Kidney (tissue), 14 donors: ENCODE data around the gene ULBP2. TPM values are rescaled to one million over a fixed set of nuclear protein-coding genes. Genes with fewer than 3 reads are reported as not detected.

Experiments
- DNase-seq, 5 donors: peaks; one replicate each; pipeline ENCODE4 v3.0.0-alpha.2; 2013 to 2020
- FAIRE-seq: peaks from 2 replicates; lab custom pipeline; 2012; peaks lifted over from hg19 to GRCh38; lab: Jason Lieb, UNC
- H3K27ac ChIP-seq, 2 donors: one replicate each; pipeline ENCODE4 v1.7.0; 2013; ENCODE audit warnings: low read depth in 2 of 2, low read length in 2 of 2, inconsistent platforms in 1 of 2
- H3K27me3 ChIP-seq: one replicate; pipeline ENCODE4 v1.7.1; 2013; ENCODE audit warnings: low read length, inconsistent platforms; ENCODE audit not compliant: control insufficient read depth, insufficient read depth
- H3K36me3 ChIP-seq, 3 donors: one replicate each; pipeline versions ENCODE4 v1.7.0 to v1.7.1; 2013; ENCODE audit warnings: low read length in 3 of 3, control low read depth in 1 of 3, inconsistent platforms in 1 of 3; ENCODE audit not compliant: insufficient read depth in 3 of 3, control insufficient read depth in 2 of 3
- H3K4me1 ChIP-seq, 3 donors: one replicate each; pipeline versions ENCODE4 v1.7.0 to v1.7.1; 2013; ENCODE audit warnings: low read length in 3 of 3, inconsistent platforms in 1 of 3, low read depth in 1 of 3; ENCODE audit not compliant: control insufficient read depth in 2 of 3, insufficient read depth in 2 of 3
- H3K4me3 ChIP-seq, 3 donors: one replicate each; pipeline versions ENCODE4 v1.7.0 to v1.8.1; 2013; ENCODE audit warnings: low read length in 3 of 3, control low read depth in 1 of 3, inconsistent platforms in 1 of 3
- H3K9ac ChIP-seq, 3 donors: one replicate each; pipeline versions ENCODE4 v1.7.0 to v1.7.1; 2013; ENCODE audit warnings: low read length in 3 of 3, control low read depth in 1 of 3, inconsistent platforms in 1 of 3
- H3K9me3 ChIP-seq, 3 donors: one replicate each; pipeline versions ENCODE4 v1.7.0 to v1.7.1; 2013; ENCODE audit warnings: low read length in 3 of 3, control low read depth in 1 of 3, inconsistent platforms in 1 of 3; ENCODE audit not compliant: control insufficient read depth in 2 of 3, insufficient read depth in 1 of 3
- CTCF ChIP-seq: IDR thresholded peaks from 3 replicates; pipeline ENCODE4 v1.5.1; 2012; ENCODE audit warnings: mild to moderate bottlenecking, moderate library complexity, borderline replicate concordance; ENCODE audit not compliant: insufficient read depth; ENCODE audit errors: extremely low read depth
- intact Hi-C: fragments of 100-400 bp; cut with DNase I; formaldehyde crosslinking; loops from one replicate; pipeline ENCODE4 v1.11.1; 2022
- polyA plus RNA-seq: library from polyadenylated mRNA; stranded (reverse); fragments of 350-450 nt; fragmentation: Illumina TruSeq; extraction: RNeasy Lipid Tissue Mini Kit (QIAGEN cat#74804); gene quantifications from one replicate; pipeline ENCODE4 v1.2.3, GENCODE V29; 2014; ENCODE audit warnings: low read depth, low replicate concordance; ENCODE audit not compliant: insufficient read depth
- total RNA-seq: library from RNA; stranded (reverse); fragmentation: NEBNext Ultra II Directional; extraction: Animal tissue kit (Norgen Biotek cat#: 25700); gene quantifications from one replicate; pipeline ENCODE4 v1.2.1, GENCODE V29; 2021
- donor health status: control.
- donor health status: control.
- donor health status: control.
- donor health status: control.
- donor health status: control.
- donor health status: DM: yes; HTN: yes; CAD: no.
- donor health status: Normal renal cell carcinoma (clear cell type).

The ULBP2 gene
- total and polyA plus RNA-seq, 2 donors from 2014 or later, result 1.3 to 2.5 TPM

DNA sequence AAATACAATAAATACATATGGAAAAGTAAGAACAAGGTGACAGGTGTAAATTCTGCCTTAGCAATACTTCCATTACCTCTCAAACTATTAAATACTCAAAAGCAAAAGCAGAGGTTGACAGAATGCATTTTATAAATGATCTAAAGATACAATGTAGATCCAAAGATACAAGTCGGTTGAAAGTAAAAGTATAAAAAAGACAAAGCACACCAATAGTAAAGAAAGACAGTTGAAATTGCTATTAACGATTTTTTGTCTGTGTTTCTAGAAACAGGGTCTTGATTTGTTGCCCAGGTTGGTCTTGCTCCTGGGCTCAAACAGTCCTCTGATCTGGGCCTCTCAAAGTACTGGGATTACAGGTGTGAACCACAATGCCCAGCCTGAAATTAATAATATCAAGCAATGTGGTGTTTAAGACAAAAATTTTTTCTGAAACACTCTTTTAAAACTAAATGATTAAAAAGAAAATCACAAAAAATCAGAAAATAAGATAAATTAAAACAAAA, 45.8 kb downstream of the ULBP2 start:
- TF ChIP-seq CTCF, result no peak
- Histone ChIP-seq H3K27ac (no peak overlapping the region), H3K9me3 (peaks cover 0 to 16% (median 0%) of the 10 kb centered on the region in 3 donors), H3K27me3 (peaks cover 78% of the 10 kb centered on the region), H3K36me3 (no peaks in the 10 kb centered on the region), H3K4me3 (no peak overlapping the region), H3K9ac (no peak overlapping the region), H3K4me1 (peaks cover 0 to 9% (median 2%) of the 10 kb centered on the region in 3 donors)
- intact Hi-C loops, result no loop called here
- no peak for FAIRE-seq
- DNase-seq, result no peak

- no peak for DNase-seq
- no peak overlapping the region for H3K4me3 ChIP-seq
- peaks cover 0 to 16% (median 0%) of the 10 kb centered on the region in 3 donors for H3K9me3 ChIP-seq
- H3K27me3 ChIP-seq, result peaks cover 77% of the 10 kb centered on the region
- H3K36me3 ChIP-seq, result no peaks in the 10 kb centered on the region
- no peak for FAIRE-seq
- intact Hi-C loops, result no loop called here
- no peak for TF ChIP-seq CTCF
- no peak overlapping the region for H3K9ac ChIP-seq
- peaks cover 0 to 9% (median 2%) of the 10 kb centered on the region in 3 donors for H3K4me1 ChIP-seq
- no peak overlapping the region for H3K27ac ChIP-seq
Observed at GRCh38 chr6:149988550-149989346, 46.9 kb downstream of the ULBP2 start.

DNA sequence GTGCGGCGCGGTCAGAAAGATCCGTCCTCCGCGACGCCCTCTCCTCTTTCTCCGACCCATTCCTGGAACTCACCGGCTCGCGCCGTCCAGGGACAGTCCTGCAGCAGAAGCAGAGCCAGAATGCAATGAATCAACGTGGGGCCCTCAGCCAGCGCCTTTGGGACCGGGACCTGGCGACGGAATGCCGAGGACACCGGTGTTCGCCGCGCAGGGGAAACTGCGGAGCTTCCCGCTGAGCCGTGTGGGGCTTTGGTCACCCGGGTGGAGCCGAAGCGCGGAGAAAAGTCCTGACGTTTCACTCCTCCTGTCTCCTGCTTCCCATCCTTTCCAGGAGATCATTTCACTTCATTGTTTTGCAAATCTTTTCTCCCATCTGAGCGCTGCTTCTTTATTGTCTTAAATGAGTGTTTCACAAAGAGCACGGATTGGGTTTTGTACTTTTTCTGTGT, 48.4 kb downstream of the ULBP2 start:
- DNase-seq, result no peak
- Histone ChIP-seq H3K27me3 (peaks cover 72% of the 10 kb centered on the region), H3K9ac (no peak overlapping the region), H3K4me3 (peak overlapping the region in 1 of 3 donors; percentile 43), H3K9me3 (peaks cover 0 to 16% (median 0%) of the 10 kb centered on the region in 3 donors), H3K4me1 (peaks cover 0 to 9% (median 2%) of the 10 kb centered on the region in 3 donors), H3K36me3 (no peaks in the 10 kb centered on the region), H3K27ac (no peak overlapping the region)
- no peak for FAIRE-seq
- no peak for TF ChIP-seq CTCF
- intact Hi-C loops, result no loop called here
